Large intestine (tissue), 1 donor: ENCODE measurements around the gene TRAPPC3. TPM values are rescaled to one million over a fixed set of nuclear protein-coding genes. Genes with fewer than 3 reads are reported as not detected.

Experiments used
- polyA plus RNA-seq: library from polyadenylated mRNA; unstranded; fragments of 120-200 nt; gene quantifications from one replicate; pipeline ENCODE4 v1.2.1, GENCODE V29; 2013

Gene TRAPPC3
- polyA plus RNA-seq, 1 donor = 65.2 TPM

Other genes with a start within 250 kb of the TRAPPC3 start
- gene AGO3, start 218.4 kb downstream of the TRAPPC3 start, polyA plus RNA-seq = 9.9 TPM
- gene TEKT2, start 65.4 kb downstream of the TRAPPC3 start, polyA plus RNA-seq = 1.7 TPM
- gene ADPRS, start 60.6 kb downstream of the TRAPPC3 start, polyA plus RNA-seq = 35.0 TPM
- gene COL8A2, start 24.3 kb downstream of the TRAPPC3 start, polyA plus RNA-seq = 1.8 TPM
- 38.6 TPM for gene MAP7D1, start 6.7 kb upstream of the TRAPPC3 start, polyA plus RNA-seq
- 94.3 TPM for gene THRAP3, start 75.0 kb upstream of the TRAPPC3 start, polyA plus RNA-seq
- gene SH3D21, start 156.9 kb upstream of the TRAPPC3 start, polyA plus RNA-seq = 24.2 TPM
- 33.0 TPM for gene EVA1B, start 174.2 kb upstream of the TRAPPC3 start, polyA plus RNA-seq
- 36.6 TPM for gene STK40, start 236.4 kb upstream of the TRAPPC3 start, polyA plus RNA-seq
- gene LSM10, start 248.4 kb upstream of the TRAPPC3 start, polyA plus RNA-seq = 28.3 TPM